Tibial nerve (tissue), 3 donors: Measurements from ENCODE around the gene NECTIN1.

Experiments used
- POLR2A ChIP-seq, 2 donors: fragments of 450-650 bp; IDR thresholded peaks; one replicate each; pipeline ENCODE4 v1.6.1; 2017; ENCODE audit warnings: antibody characterized with exemption in 2 of 2, mild to moderate bottlenecking in 2 of 2, moderate library complexity in 2 of 2
- TF ChIP-seq, protein P1 (sequence below), 5 experiments: fragments of 200-600 bp in 3 of 5; fragments of 450-650 bp in 2 of 5; sonication (generic) in 3 of 5; IDR thresholded peaks; one replicate each; pipeline ENCODE4 v1.5.1; 2016 to 2019; ENCODE audit warnings: antibody characterized with exemption in 5 of 5, mild to moderate bottlenecking in 3 of 5, moderate library complexity in 2 of 5

DNA sequence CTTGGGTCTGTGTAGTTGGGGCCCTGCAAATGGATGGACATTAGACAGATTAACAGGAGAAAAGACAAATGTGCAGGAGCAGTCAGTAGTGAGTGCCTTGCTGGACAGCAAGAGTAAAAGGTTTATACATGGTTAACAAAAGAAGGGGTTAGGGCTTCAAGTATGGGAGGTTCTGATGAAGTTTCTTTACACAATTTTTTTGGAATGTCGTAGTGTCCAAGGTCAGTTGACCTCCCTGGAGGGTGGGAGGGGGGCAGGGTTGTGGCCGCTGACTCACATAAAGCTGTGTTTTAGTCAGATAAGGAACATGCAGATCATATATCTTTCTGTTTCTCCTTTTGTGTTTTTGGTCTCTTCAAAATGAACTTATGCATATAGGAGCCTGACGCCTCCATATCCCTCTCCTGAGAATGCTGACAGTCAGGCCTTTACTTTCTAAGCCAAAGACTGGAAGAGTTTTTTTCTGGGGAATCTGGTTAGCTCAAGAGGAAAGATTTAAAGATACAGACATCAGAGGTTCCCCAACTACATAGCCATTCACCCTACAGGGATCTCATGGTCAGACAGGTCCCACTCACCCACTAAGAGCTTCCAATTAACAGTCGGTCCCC is 134.3 kb downstream of the NECTIN1 start:
- no peak for TF ChIP-seq POLR2A (IDR thresholded peaks at IDR 0.05)
- TF ChIP-seq, protein P1, sequence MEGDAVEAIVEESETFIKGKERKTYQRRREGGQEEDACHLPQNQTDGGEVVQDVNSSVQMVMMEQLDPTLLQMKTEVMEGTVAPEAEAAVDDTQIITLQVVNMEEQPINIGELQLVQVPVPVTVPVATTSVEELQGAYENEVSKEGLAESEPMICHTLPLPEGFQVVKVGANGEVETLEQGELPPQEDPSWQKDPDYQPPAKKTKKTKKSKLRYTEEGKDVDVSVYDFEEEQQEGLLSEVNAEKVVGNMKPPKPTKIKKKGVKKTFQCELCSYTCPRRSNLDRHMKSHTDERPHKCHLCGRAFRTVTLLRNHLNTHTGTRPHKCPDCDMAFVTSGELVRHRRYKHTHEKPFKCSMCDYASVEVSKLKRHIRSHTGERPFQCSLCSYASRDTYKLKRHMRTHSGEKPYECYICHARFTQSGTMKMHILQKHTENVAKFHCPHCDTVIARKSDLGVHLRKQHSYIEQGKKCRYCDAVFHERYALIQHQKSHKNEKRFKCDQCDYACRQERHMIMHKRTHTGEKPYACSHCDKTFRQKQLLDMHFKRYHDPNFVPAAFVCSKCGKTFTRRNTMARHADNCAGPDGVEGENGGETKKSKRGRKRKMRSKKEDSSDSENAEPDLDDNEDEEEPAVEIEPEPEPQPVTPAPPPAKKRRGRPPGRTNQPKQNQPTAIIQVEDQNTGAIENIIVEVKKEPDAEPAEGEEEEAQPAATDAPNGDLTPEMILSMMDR (IDR thresholded peaks at IDR 0.05) = no peak
